Retinal pigment epithelial cell (primary cell): ENCODE measurements around the gene FBP1.

Source experiments
- DNase-seq: peaks from one replicate; pipeline ENCODE4 v3.0.0-alpha.2; 2010; ENCODE audit warnings: low read depth
- H3K4me3 ChIP-seq: 2 replicates; pipeline ENCODE4 v1.5.1; 2011; ENCODE audit warnings: mild to moderate bottlenecking, low read length, control low read depth, moderate library complexity
- CTCF ChIP-seq: conservative IDR thresholded peaks from 2 replicates; pipeline ENCODE4 v1.5.1; 2011; ENCODE audit warnings: low read depth, low read length, control low read depth, inconsistent platforms

Gene FBP1

GRCh38 chr9:94655739-94656138 lies 16.4 kb upstream of the FBP1 start:
- no peak for TF ChIP-seq CTCF
- H3K4me3 ChIP-seq = no peak overlapping the region
- DNase-seq = no peak

GRCh38 chr9:94654165-94654894 lies 15.0 kb upstream of the FBP1 start:
- no peak for TF ChIP-seq CTCF
- H3K4me3 ChIP-seq = no peak overlapping the region
- no peak for DNase-seq

GRCh38 chr9:94650949-94651348 lies 11.6 kb upstream of the FBP1 start:
- DNase-seq = no peak
- TF ChIP-seq CTCF = no peak
- no peak overlapping the region for H3K4me3 ChIP-seq

GRCh38 chr9:94649100-94649819 lies 9.9 kb upstream of the FBP1 start:
- DNase-seq = peak; percentile 44
- no peak for TF ChIP-seq CTCF
- H3K4me3 ChIP-seq = no peak overlapping the region

- no peak for TF ChIP-seq CTCF
- no peak overlapping the region for H3K4me3 ChIP-seq
- no peak for DNase-seq
These were observed 8.9 kb upstream of the FBP1 start for GRCh38 chr9:94648185-94648584.

GRCh38 chr9:94645901-94646300 lies 6.6 kb upstream of the FBP1 start:
- no peak for DNase-seq
- H3K4me3 ChIP-seq = no peak overlapping the region
- TF ChIP-seq CTCF = no peak

GRCh38 chr9:94644543-94644942 lies 5.2 kb upstream of the FBP1 start:
- DNase-seq = no peak
- no peak overlapping the region for H3K4me3 ChIP-seq
- no peak for TF ChIP-seq CTCF
